Loucy (cell line): Measurements from ENCODE around the gene IGF1R.

Experiments used
- EZH2phosphoT487 ChIP-seq: fragments of 200-600 bp; IDR thresholded peaks from 2 replicates; pipeline ENCODE4 v1.6.1; 2018; ENCODE audit warnings: antibody characterized with exemption, mild to moderate bottlenecking, moderate library complexity, borderline replicate concordance
- TF ChIP-seq, protein P1 (sequence below): fragments of 200-600 bp; sonication (generic); conservative IDR thresholded peaks from 2 replicates; pipeline ENCODE4 v1.5.1; 2014; ENCODE audit warnings: mild to moderate bottlenecking, antibody characterized with exemption, low read length

DNA sequence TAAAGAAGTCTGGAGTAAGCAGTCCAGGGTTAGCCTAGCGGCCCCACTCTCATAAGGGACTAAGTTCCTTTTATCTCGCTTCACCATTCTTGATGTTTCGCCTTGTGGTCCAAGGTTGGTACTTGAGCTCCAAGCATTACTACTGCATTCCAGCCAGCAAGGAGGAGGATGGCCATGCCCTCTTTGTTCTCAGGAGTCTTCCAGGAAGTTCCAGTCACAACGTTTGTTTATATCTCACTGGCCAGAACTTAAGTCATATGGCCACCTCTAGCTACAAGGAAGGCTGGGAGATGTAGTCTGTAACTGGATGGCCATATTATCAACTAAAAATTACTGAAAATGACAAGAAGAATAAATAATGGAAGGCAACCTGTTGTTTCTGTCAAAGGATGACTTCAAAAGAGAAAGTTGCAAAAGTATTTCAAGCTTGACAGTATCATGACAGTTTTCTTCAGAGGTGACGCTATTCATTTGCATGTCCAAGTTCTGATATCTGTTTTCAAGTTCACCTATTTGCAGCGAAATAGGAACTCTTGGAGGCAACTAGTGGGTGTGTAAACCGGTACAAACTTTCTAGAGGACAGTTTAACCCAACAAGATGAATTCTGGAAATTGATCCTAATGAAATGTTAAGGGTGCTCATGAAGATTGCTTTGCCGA, 240.6 kb downstream of the IGF1R start:
- TF ChIP-seq, protein P1, sequence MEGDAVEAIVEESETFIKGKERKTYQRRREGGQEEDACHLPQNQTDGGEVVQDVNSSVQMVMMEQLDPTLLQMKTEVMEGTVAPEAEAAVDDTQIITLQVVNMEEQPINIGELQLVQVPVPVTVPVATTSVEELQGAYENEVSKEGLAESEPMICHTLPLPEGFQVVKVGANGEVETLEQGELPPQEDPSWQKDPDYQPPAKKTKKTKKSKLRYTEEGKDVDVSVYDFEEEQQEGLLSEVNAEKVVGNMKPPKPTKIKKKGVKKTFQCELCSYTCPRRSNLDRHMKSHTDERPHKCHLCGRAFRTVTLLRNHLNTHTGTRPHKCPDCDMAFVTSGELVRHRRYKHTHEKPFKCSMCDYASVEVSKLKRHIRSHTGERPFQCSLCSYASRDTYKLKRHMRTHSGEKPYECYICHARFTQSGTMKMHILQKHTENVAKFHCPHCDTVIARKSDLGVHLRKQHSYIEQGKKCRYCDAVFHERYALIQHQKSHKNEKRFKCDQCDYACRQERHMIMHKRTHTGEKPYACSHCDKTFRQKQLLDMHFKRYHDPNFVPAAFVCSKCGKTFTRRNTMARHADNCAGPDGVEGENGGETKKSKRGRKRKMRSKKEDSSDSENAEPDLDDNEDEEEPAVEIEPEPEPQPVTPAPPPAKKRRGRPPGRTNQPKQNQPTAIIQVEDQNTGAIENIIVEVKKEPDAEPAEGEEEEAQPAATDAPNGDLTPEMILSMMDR = no peak
- TF ChIP-seq EZH2phosphoT487 = no peak
